ENCODE measurements around the gene CAMTA1.
"Not testable (repeated sequence)": the region's sequence is repeated elsewhere in the genome, so short reads cannot be mapped to it uniquely, and the experiment has no call there.

GRCh38 chr1:7689307-7689706, 904.1 kb downstream of the CAMTA1 start:
- not testable (repeated sequence) for TF ChIP-seq CTCF (conservative IDR thresholded peaks at IDR 0.05; ENCODE audit: low read depth, low read length); EZH2 (IDR thresholded peaks at IDR 0.05; ENCODE audit: borderline replicate concordance, low read depth, low read length, poor library complexity, severe bottlenecking)

Measured in A673 (cell line).